ENCODE results near the gene TTYH1.

GRCh38 chr19:54436031-54436523 lies 20.8 kb downstream of the TTYH1 start:
- no peak for TF ChIP-seq CTCF (IDR thresholded peaks at IDR 0.05; ENCODE audit: control extremely low read depth in 1 of 3, insufficient read depth in 1 of 3, low read depth in 1 of 3, low read length in 3 of 3)
- TF ChIP-seq ASH2L (IDR thresholded peaks at IDR 0.05; ENCODE audit: low read length): no peak
- no peak for TF ChIP-seq POLR2A (IDR thresholded peaks at IDR 0.05; ENCODE audit: control extremely low read depth in 1 of 2, low read depth in 2 of 2, low read length in 2 of 2)
- TF ChIP-seq NANOG (IDR thresholded peaks at IDR 0.05; ENCODE audit: insufficient read depth, low read depth, low read length, poor library complexity, severe bottlenecking): no peak
- TF ChIP-seq POLR2AphosphoS5 (IDR thresholded peaks at IDR 0.05; ENCODE audit: low read depth, low read length): no peak
- no peak for TF ChIP-seq CBX5 (IDR thresholded peaks at IDR 0.05; ENCODE audit: low read depth, low read length)

All from H1 (cell line).